ENCODE results near the gene FXR1. TPM values are rescaled to one million over a fixed set of nuclear protein-coding genes. Genes with fewer than 3 reads are reported as not detected.

The FXR1 gene
- polyA plus RNA-seq, 1 experiment, result 205 TPM

GRCh38 chr3:180910823-180911222, 1.6 kb upstream of the FXR1 start:
- Histone ChIP-seq H3K27ac (ENCODE audit: low read depth, low read length) (no peak overlapping the region), H3K27me3 (ENCODE audit: control insufficient read depth, insufficient read depth, low read length) (no peaks in the 10 kb centered on the region), H3K9me3 (ENCODE audit: control insufficient read depth, insufficient read depth, low read length) (peaks cover 3% of the 10 kb centered on the region; the same call in 1 of the 2 replicates), H3K4me3 (ENCODE audit: low read depth, low read length) (no peak overlapping the region)
- ChIA-PET CTCF (interaction anchor here (0.5 to 2.3 kb wide), 4 partner anchors 24 to 1726 kb away, joined by 3 to 18 read pairs (median 4); no protein-coding TSS in a partner anchor), POLR2A (no interaction called here)
- no peak for DNase-seq (ENCODE audit: low read depth, low spot score)
- TF ChIP-seq CTCF (IDR thresholded peaks at IDR 0.05; ENCODE audit: low read depth, low read length), result no peak

- CTCF ChIA-PET, result interaction anchor here (0.5 to 2.3 kb wide), 14 partner anchors 10 to 1774 kb away, joined by 3 to 18 read pairs (median 4); no protein-coding TSS in a partner anchor
- H3K4me3 ChIP-seq (ENCODE audit: low read depth, low read length), result peak overlapping the region; percentile 96
- no peak for DNase-seq (ENCODE audit: low read depth, low spot score)
- H3K27me3 ChIP-seq (ENCODE audit: control insufficient read depth, insufficient read depth, low read length), result no peaks in the 10 kb centered on the region
- H3K27ac ChIP-seq (ENCODE audit: low read depth, low read length), result no peak overlapping the region
- POLR2A ChIA-PET, result no interaction called here
- peaks cover 3% of the 10 kb centered on the region; the same call in 1 of the 2 replicates for H3K9me3 ChIP-seq (ENCODE audit: control insufficient read depth, insufficient read depth, low read length)
- no peak for TF ChIP-seq CTCF (IDR thresholded peaks at IDR 0.05; ENCODE audit: low read depth, low read length)
Measured at GRCh38 chr3:180911876-180912303, 580 bp upstream of the FXR1 start.

- H3K4me3 ChIP-seq (ENCODE audit: low read depth, low read length), result peak overlapping the region; percentile 96
- H3K9me3 ChIP-seq (ENCODE audit: control insufficient read depth, insufficient read depth, low read length), result peaks cover 3% of the 10 kb centered on the region; the same call in 1 of the 2 replicates
- no peaks in the 10 kb centered on the region for H3K27me3 ChIP-seq (ENCODE audit: control insufficient read depth, insufficient read depth, low read length)
- no peak for TF ChIP-seq CTCF (IDR thresholded peaks at IDR 0.05; ENCODE audit: low read depth, low read length)
- CTCF ChIA-PET, result interaction anchor here (0.6 to 1.3 kb wide), 2 partner anchors 14 to 39 kb away, joined by 3 to 4 read pairs; no protein-coding TSS in a partner anchor
- POLR2A ChIA-PET, result no interaction called here
- peak overlapping the region; percentile 21 for H3K27ac ChIP-seq (ENCODE audit: low read depth, low read length)
- DNase-seq (ENCODE audit: low read depth, low spot score), result no peak
Measured at GRCh38 chr3:180913581-180914404, 1.3 kb downstream of the FXR1 start.

GRCh38 chr3:180918542-180918941, 6.1 kb downstream of the FXR1 start:
- ChIA-PET POLR2A (no interaction called here), CTCF (no interaction called here)
- no peaks in the 10 kb centered on the region for H3K9me3 ChIP-seq (ENCODE audit: control insufficient read depth, insufficient read depth, low read length)
- H3K27ac ChIP-seq (ENCODE audit: low read depth, low read length), result no peak overlapping the region
- H3K4me3 ChIP-seq (ENCODE audit: low read depth, low read length), result no peak overlapping the region
- H3K27me3 ChIP-seq (ENCODE audit: control insufficient read depth, insufficient read depth, low read length), result no peaks in the 10 kb centered on the region
- no peak for TF ChIP-seq CTCF (IDR thresholded peaks at IDR 0.05; ENCODE audit: low read depth, low read length)
- no peak for DNase-seq (ENCODE audit: low read depth, low spot score)

- POLR2A ChIA-PET, result no interaction called here
- no peak for TF ChIP-seq CTCF (IDR thresholded peaks at IDR 0.05; ENCODE audit: low read depth, low read length)
- H3K27me3 ChIP-seq (ENCODE audit: control insufficient read depth, insufficient read depth, low read length), result no peaks in the 10 kb centered on the region
- no peaks in the 10 kb centered on the region for H3K9me3 ChIP-seq (ENCODE audit: control insufficient read depth, insufficient read depth, low read length)
- DNase-seq (ENCODE audit: low read depth, low spot score), result no peak
- CTCF ChIA-PET, result no interaction called here
- no peak overlapping the region for H3K27ac ChIP-seq (ENCODE audit: low read depth, low read length)
- H3K4me3 ChIP-seq (ENCODE audit: low read depth, low read length), result no peak overlapping the region
Measured at GRCh38 chr3:180922242-180922641, 9.8 kb downstream of the FXR1 start.

Data from AG04450 (cell line).